Endothelial cell of umbilical vein (primary cell): ENCODE data around the gene ULBP2.
"Not testable (repeated sequence)": the region's sequence is repeated elsewhere in the genome, so short reads cannot be mapped to it uniquely, and the experiment has no call there.

Experiments
- CTCF ChIP-seq, 2 donors: IDR thresholded peaks; 1 replicate in 1 of 2; 2 replicates in 1 of 2; pipeline ENCODE4 v1.5.1; 2011; ENCODE audit warnings: low read length in 2 of 2, mild to moderate bottlenecking in 2 of 2, moderate library complexity in 2 of 2, control low read depth in 1 of 2, inconsistent platforms in 1 of 2, low read depth in 1 of 2; ENCODE audit not compliant: insufficient read depth in 1 of 2; ENCODE audit errors: extremely low read depth in 1 of 2
- EZH2 ChIP-seq: IDR thresholded peaks from 2 replicates; pipeline ENCODE4 v1.6.1; 2012; ENCODE audit warnings: borderline replicate concordance, low read depth, mild to moderate bottlenecking, moderate library complexity, low read length, inconsistent platforms; ENCODE audit not compliant: severe bottlenecking
- MAX ChIP-seq: IDR thresholded peaks from 2 replicates; pipeline ENCODE4 v1.6.1; 2011; ENCODE audit not compliant: insufficient read depth, insufficient read length
- POLR2A ChIP-seq: IDR thresholded peaks from 2 replicates; pipeline ENCODE4 v1.6.1; 2012; ENCODE audit warnings: low read depth, mild to moderate bottlenecking, control low read depth, low read length
- POLR2AphosphoS5 ChIP-seq: IDR thresholded peaks from 2 replicates; pipeline ENCODE4 v1.6.1; 2012; ENCODE audit warnings: low read depth, mild to moderate bottlenecking, control low read depth, low read length, moderate library complexity; ENCODE audit not compliant: insufficient read depth

- TF ChIP-seq EZH2; POLR2A; POLR2AphosphoS5; CTCF (IDR thresholded peaks at IDR 0.05; ENCODE audit: extremely low read depth in 1 of 2, insufficient read depth in 1 of 2, low read depth in 1 of 2, low read length in 2 of 2); MAX: not testable (repeated sequence)
These were observed 29.1 kb upstream of the ULBP2 start for GRCh38 chr6:149912680-149913079.
